ENCODE results near the gene SPANXC.
"Not testable (repeated sequence)": the region's sequence is repeated elsewhere in the genome, so short reads cannot be mapped to it uniquely, and the experiment has no call there.

SPANXC gene, protein sequence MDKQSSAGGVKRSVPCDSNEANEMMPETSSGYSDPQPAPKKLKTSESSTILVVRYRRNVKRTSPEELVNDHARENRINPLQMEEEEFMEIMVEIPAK

DNA sequence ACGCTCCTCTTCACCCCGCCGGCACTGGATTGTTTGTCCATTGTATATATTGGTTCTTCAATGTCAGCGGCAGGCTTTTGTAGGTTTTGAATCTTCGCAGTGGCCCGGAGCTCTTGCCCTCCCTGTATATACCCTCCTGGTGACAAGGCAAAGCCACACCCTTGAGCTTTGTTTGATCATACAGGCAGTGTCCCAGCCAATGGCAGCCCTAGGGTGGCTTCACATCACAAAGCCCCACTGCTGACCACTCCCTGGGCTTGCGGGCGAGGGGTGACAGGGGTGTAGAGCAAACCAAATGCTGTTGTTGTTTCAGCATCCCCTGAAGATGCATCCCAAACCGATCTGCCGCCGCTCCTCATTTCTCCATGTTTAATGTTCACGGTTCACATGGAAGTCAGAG is at the start of gene SPANXC:
TSS of gene SPANXC (minus strand) at position 101 of the 400 bp plus-strand sequence. CDS start at position 41, 60 bp downstream.
- DNase-seq: not testable (repeated sequence)

DNA sequence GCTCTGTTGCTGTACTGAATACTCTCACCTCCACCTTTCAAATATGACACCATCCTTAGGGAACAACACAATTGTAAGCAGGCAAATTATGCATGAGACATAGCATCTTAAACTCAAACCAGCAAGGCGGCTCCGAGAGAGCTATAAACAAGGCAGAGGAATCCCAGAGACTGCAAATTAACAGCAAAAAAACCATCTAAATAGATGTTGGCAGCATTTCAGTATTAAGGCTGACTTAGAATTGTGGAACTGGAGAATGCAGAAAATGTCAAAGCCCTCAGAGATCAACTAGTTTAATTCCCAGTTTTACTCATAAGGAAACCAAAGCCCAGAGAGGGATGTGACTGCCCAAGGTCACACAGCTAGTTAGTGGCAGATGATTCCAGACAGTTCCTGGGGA is 37.2 kb upstream of the SPANXC start:
- no peak for DNase-seq

DNA sequence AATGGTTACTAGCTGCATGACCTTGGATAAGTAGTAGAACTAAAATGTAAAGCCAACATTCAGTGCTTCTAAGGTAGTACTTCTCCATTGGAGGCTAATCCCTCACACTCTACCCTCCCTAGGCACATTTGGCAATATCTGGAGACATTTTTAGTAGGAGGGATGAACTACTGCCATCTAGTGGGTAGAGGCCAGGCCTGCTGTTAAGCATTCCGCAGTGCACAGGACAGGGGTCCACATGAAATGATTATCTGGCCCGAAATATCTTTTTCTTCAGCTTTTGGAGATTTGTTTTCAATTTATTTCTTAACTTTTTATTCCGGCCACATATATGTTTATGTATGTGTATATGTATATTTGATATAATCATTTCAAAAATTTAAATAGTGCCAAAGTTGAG is 36.0 kb upstream of the SPANXC start:
- no peak for DNase-seq

DNA sequence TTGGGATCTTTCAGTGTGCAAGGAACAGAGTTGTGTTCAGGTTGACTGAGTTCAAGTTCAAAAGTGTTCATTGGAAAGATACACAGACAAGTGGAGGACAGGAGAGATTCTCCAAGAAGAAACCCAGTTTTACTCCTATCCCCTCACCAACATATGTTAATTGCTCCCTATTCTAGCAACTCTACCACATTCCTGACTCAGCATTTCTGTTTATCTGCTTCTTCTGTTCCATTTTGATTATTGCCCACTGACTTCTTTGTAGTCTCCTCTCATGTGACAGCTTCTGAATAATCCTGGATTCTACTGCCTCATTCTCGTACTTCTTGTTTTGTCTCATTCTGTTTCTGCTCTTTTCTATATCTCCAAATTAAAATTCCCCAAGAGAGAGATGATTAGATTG is 15.8 kb upstream of the SPANXC start:
- no peak for DNase-seq

DNA sequence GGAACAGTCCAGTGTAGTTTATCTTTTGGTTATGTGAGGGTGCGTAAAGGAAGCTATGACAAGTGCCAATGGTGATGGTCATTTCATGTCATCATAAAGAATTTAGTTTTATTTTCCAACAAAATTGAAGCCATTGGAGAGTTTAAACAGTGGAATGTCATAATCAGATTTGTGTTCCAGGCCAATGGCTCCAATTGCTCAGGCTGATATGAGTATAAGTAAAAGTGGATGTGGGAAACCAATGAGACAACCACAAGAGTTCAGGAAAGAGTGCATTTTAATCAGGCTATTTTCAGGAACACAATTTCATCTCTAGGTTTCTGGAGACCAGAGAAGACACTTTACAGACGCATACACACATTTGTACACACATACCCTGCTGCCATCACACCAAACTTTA is 20.7 kb downstream of the SPANXC start:
- no peak for DNase-seq

DNA sequence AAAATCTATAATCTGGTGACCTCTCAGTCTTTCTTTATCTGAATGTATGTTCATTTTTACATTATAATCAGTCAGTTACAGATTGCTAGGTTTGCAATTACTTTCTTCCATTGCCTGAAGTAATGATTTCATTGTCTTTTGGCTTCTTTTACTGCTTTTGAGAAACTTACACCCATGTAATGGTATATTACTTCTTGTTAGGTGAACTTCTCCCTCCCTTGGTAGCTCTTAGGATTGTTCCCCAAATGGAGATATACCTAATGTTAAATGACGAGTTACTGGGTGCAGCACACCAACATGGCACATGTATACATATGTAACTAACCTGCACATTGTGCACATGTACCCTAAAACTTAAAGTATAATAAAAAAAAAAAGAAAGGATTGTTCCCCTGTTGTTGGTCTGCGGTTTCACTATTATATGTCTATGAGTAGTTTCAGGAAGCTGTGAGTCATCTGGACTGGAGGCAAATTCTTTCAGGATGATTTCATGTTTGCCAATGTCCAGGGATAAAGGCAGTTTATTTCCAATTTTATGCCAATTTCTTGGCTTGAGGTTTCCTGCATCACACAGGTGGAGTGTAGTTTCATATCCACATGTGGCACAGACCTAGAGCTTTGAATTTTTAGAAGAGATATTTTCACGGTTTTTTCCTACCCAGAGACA is 21.8 kb downstream of the SPANXC start:
- no peak for DNase-seq

DNA sequence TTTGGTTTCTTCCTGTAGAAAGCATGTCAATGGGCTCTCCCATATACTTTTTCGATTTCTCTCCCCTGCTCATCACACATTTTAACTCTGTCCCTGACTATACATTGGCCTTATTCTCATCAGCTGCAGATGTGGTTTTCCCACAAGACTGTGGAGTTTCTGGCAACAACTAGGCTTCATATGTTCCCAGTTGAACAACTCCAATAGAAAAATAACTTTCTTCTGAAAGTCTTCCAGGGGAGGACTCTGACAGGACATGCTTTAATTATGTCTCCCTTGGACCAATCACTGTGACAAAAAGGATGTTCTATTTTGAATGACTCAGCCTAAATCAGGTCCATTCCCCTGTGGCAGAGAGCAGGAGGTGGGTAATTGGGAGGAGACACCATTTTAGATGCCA is 28.1 kb downstream of the SPANXC start:
- DNase-seq: no peak

DNA sequence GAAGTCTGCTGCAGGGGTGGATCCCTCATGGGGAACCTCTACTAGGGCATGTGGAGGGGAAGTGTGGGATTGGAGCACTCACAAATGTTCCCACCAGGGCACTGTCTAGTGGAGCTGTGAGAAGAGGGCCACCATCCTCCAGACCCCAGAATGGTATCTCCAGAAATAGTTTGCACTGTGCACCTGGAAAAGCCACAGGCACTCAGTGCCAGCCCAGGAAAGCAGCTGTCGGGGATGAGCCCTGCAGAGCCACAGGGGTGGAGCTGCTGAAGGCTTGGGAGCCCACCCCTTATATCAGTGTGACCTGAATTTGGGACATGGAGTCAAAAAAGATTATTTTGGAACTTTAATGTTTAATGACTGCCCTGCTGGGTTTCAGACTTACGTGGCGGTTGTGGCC is 40.4 kb downstream of the SPANXC start:
- no peak for DNase-seq

All from activated naive CD4-positive, alpha-beta T cell treated with Interleukin-2 at 50 U/mL for 16 hours (primary cell).